ENCODE measurements around the gene SET. TPM values are rescaled to one million over a fixed set of nuclear protein-coding genes. Genes with fewer than 3 reads are reported as not detected.

The SET gene
- total RNA-seq, 2 donors from 2014 or later, result 762 to 795 TPM

GRCh38 chr9:128714586-128715435 is 25.8 kb downstream of the SET start:
- H3K9ac ChIP-seq (ENCODE audit: extremely low read depth, low read length, poor library complexity, severe bottlenecking), result no peak overlapping the region
- H3K4me1 ChIP-seq (ENCODE audit: control insufficient read depth, insufficient read depth, low read length), result no peaks in the 10 kb centered on the region
- H3K4me3 ChIP-seq (ENCODE audit: low read length), result no peak overlapping the region
- WGBS, 2 experiments (ENCODE audit: insufficient coverage in 1 of 2, insufficient read length in 1 of 2), result 87 to 100% methylated on average over 5 to 23 of the region's 24 CpGs
- H3K9me3 ChIP-seq (ENCODE audit: control insufficient read depth, low read length), result no peaks in the 10 kb centered on the region
- DNase-seq, result peak; percentile 39
- TF ChIP-seq CTCF (conservative IDR thresholded peaks at IDR 0.05), result no peak
- Mint-ChIP-seq H3K9me3 (no peaks in the 10 kb centered on the region), H3K4me1 (no peaks in the 10 kb centered on the region), H3K27me3 (ENCODE audit: insufficient read depth) (no peaks in the 10 kb centered on the region), H3K4me3 (no peak overlapping the region), H3K36me3 (ENCODE audit: low read depth) (peaks cover 34% of the 10 kb centered on the region), H3K27ac (peak overlapping the region; percentile 64)
- no peaks in the 10 kb centered on the region for H3K27me3 ChIP-seq (ENCODE audit: control insufficient read depth, insufficient read depth, low read length, poor library complexity, severe bottlenecking)
- H3K27ac ChIP-seq (ENCODE audit: low read depth, low read length), result no peak overlapping the region
- peaks cover 16% of the 10 kb centered on the region for H3K36me3 ChIP-seq (ENCODE audit: control insufficient read depth, insufficient read depth, low read length)

GRCh38 chr9:128715436-128715750 is 26.4 kb downstream of the SET start:
- no peaks in the 10 kb centered on the region for H3K4me1 Mint-ChIP-seq
- Histone ChIP-seq H3K36me3 (ENCODE audit: control insufficient read depth, insufficient read depth, low read length) (peaks cover 16% of the 10 kb centered on the region), H3K4me3 (ENCODE audit: low read length) (no peak overlapping the region), H3K27me3 (ENCODE audit: control insufficient read depth, insufficient read depth, low read length, poor library complexity, severe bottlenecking) (no peaks in the 10 kb centered on the region), H3K9ac (ENCODE audit: extremely low read depth, low read length, poor library complexity, severe bottlenecking) (no peak overlapping the region), H3K9me3 (ENCODE audit: control insufficient read depth, low read length) (no peaks in the 10 kb centered on the region), H3K27ac (ENCODE audit: low read depth, low read length) (no peak overlapping the region), H3K4me1 (ENCODE audit: control insufficient read depth, insufficient read depth, low read length) (no peaks in the 10 kb centered on the region)
- peaks cover 33% of the 10 kb centered on the region for H3K36me3 Mint-ChIP-seq (ENCODE audit: low read depth)
- no peaks in the 10 kb centered on the region for H3K9me3 Mint-ChIP-seq
- no peak overlapping the region for H3K4me3 Mint-ChIP-seq
- no peaks in the 10 kb centered on the region for H3K27me3 Mint-ChIP-seq (ENCODE audit: insufficient read depth)
- H3K27ac Mint-ChIP-seq, result no peak overlapping the region
- TF ChIP-seq CTCF (conservative IDR thresholded peaks at IDR 0.05), result no peak
- DNase-seq, result no peak
- 95 to 98% methylated on average over 6 of the region's 6 CpGs for WGBS, 2 experiments (ENCODE audit: insufficient coverage in 1 of 2, insufficient read length in 1 of 2)

GRCh38 chr9:128716581-128717254 is 27.7 kb downstream of the SET start:
- Histone ChIP-seq H3K27me3 (ENCODE audit: control insufficient read depth, insufficient read depth, low read length, poor library complexity, severe bottlenecking) (no peaks in the 10 kb centered on the region), H3K36me3 (ENCODE audit: control insufficient read depth, insufficient read depth, low read length) (peaks cover 16% of the 10 kb centered on the region), H3K4me1 (ENCODE audit: control insufficient read depth, insufficient read depth, low read length) (no peaks in the 10 kb centered on the region), H3K9ac (ENCODE audit: extremely low read depth, low read length, poor library complexity, severe bottlenecking) (no peak overlapping the region), H3K27ac (ENCODE audit: low read depth, low read length) (no peak overlapping the region), H3K4me3 (ENCODE audit: low read length) (no peak overlapping the region), H3K9me3 (ENCODE audit: control insufficient read depth, low read length) (no peaks in the 10 kb centered on the region)
- H3K36me3 Mint-ChIP-seq (ENCODE audit: low read depth), result peaks cover 33% of the 10 kb centered on the region
- H3K9me3 Mint-ChIP-seq, result no peaks in the 10 kb centered on the region
- no peak overlapping the region for H3K27ac Mint-ChIP-seq
- no peak overlapping the region for H3K4me3 Mint-ChIP-seq
- H3K4me1 Mint-ChIP-seq, result no peaks in the 10 kb centered on the region
- DNase-seq, result no peak
- no peaks in the 10 kb centered on the region for H3K27me3 Mint-ChIP-seq (ENCODE audit: insufficient read depth)
- WGBS, 2 experiments (ENCODE audit: insufficient coverage in 1 of 2, insufficient read length in 1 of 2), result 93 to 95% methylated on average over 2 to 7 of the region's 7 CpGs
- no peak for TF ChIP-seq CTCF (conservative IDR thresholded peaks at IDR 0.05)
